HCT116 (cell line): ENCODE results near the gene ACSS3. TPM values are rescaled to one million over a fixed set of nuclear protein-coding genes. Genes with fewer than 3 reads are reported as not detected.

Experiments
- ATAC-seq: fragments of 200-7000 bp; cut with Tn5 transposase; 2 replicates; pipeline ENCODE4 v1.9.1; 2020; ENCODE audit warnings: mild to moderate bottlenecking, moderate library complexity
- BruUV-seq: library from RNA; stranded (reverse); fragments of 400-500 nt; replicated peaks from 2 replicates; lab custom pipeline; 2021; lab: Mats Ljungman, UMichigan
- CTCF ChIA-PET: fragments of 300-600 bp; sonication (Branson Sonifier 250); formaldehyde crosslinking; loops from one replicate; lab custom pipeline; 2021; ENCODE audit warnings: antibody characterized with exemption; lab: Charles Lee
- POLR2A ChIA-PET: fragments of 300-600, 350-600 bp; sonication (Branson Sonifier 250); formaldehyde crosslinking; loops from one replicate; lab custom pipeline; 2021; ENCODE audit warnings: antibody characterized with exemption; lab: Charles Lee
- RAD21 ChIA-PET, 2 experiments: fragments of 300-600 bp; sonication (Branson Sonifier 250); formaldehyde crosslinking; loops; one replicate each; lab custom pipeline; 2023; ENCODE audit warnings: low total read pairs in 2 of 2; ENCODE audit not compliant: uncharacterized antibody in 2 of 2, unreplicated experiment in 2 of 2, low non-redundant PET in 1 of 2; lab: Charles Lee
- DNase-seq: peaks from one replicate; pipeline ENCODE4 v3.0.0-alpha.2; 2010; ENCODE audit warnings: low read depth, low spot score
- H2AFZ ChIP-seq: fragments of 200-600 bp; shearing (Covaris generic), sonication (generic); 2 replicates; pipeline ENCODE4 v1.6.1; 2017; ENCODE audit warnings: low read depth, mixed run types, mixed read lengths, antibody characterized with exemption, low read length; ENCODE audit not compliant: poor library complexity, severe bottlenecking
- H3K27ac ChIP-seq: 2 replicates; pipeline ENCODE4 v1.5.1; 2012; ENCODE audit warnings: low read depth, low read length
- H3K27me3 ChIP-seq: fragments of 200-600 bp; sonication (generic); 2 replicates; pipeline ENCODE4 v1.6.1; 2016; ENCODE audit warnings: mixed run types, low read length, mixed read lengths; ENCODE audit not compliant: insufficient read depth
- H3K36me3 ChIP-seq, 2 experiments: fragments of 200-500 bp in 1 of 2; fragments of 200-600 bp in 1 of 2; sonication (Bioruptor generic) in 1 of 2; sonication (generic) in 1 of 2; 2 replicates each; pipeline versions ENCODE4 v1.5.1 to v1.6.1; 2014 to 2016; ENCODE audit warnings: low read length in 2 of 2, inconsistent platforms in 1 of 2, mixed read lengths in 1 of 2, mixed run types in 1 of 2; ENCODE audit not compliant: insufficient read depth in 2 of 2, control insufficient read depth in 1 of 2
- H3K4me1 ChIP-seq, 2 experiments: fragments of 200-600 bp in 1 of 2; sonication (generic) in 1 of 2; 2 replicates each; pipeline versions ENCODE4 v1.5.1 to v1.6.1; 2012 to 2017; ENCODE audit warnings: low read length in 2 of 2, inconsistent platforms in 1 of 2, mild to moderate bottlenecking in 1 of 2, mixed read lengths in 1 of 2, mixed run types in 1 of 2, moderate library complexity in 1 of 2; ENCODE audit not compliant: insufficient read depth in 2 of 2, control insufficient read depth in 1 of 2
- H3K4me2 ChIP-seq: fragments of 200-600 bp; sonication (generic); 2 replicates; pipeline ENCODE4 v1.6.1; 2017; ENCODE audit warnings: mixed run types, low read length, mixed read lengths
- H3K4me3 ChIP-seq, 2 experiments: fragments of 200-600 bp in 1 of 2; sonication (generic) in 1 of 2; replicated peaks in 1 of 2; 2 replicates each; pipeline ENCODE4 v1.5.1; 2011 to 2016; ENCODE audit warnings: low read length in 2 of 2, control low read depth in 1 of 2, low read depth in 1 of 2, mild to moderate bottlenecking in 1 of 2, mixed read lengths in 1 of 2, mixed run types in 1 of 2
- H3K79me2 ChIP-seq: fragments of 200-600 bp; sonication (generic); 2 replicates; pipeline ENCODE4 v1.6.1; 2017; ENCODE audit warnings: mild to moderate bottlenecking, mixed run types, low read length, moderate library complexity, mixed read lengths; ENCODE audit not compliant: insufficient read depth
- H3K9ac ChIP-seq: fragments of 200-600 bp; sonication (generic); 2 replicates; pipeline ENCODE4 v1.6.1; 2016; ENCODE audit warnings: low read length, mixed read lengths
- H3K9me2 ChIP-seq: fragments of 200-600 bp; sonication (generic), shearing (Covaris generic); 2 replicates; pipeline ENCODE4 v1.6.1; 2017; ENCODE audit warnings: mixed run types, mild to moderate bottlenecking, moderate library complexity; ENCODE audit not compliant: insufficient read depth
- H3K9me3 ChIP-seq, 2 experiments: fragments of 200-500 bp in 1 of 2; fragments of 200-600 bp in 1 of 2; sonication (Bioruptor generic) in 1 of 2; sonication (generic) in 1 of 2; 2 replicates each; pipeline ENCODE4 v1.6.1; 2014 to 2017; ENCODE audit warnings: low read length in 2 of 2, mixed read lengths in 2 of 2, inconsistent platforms in 1 of 2, low read depth in 1 of 2, mild to moderate bottlenecking in 1 of 2, mixed run types in 1 of 2, moderate library complexity in 1 of 2; ENCODE audit not compliant: control insufficient read depth in 1 of 2, insufficient read depth in 1 of 2
- H4K20me1 ChIP-seq: fragments of 200-600 bp; sonication (generic), shearing (Covaris generic); 2 replicates; pipeline ENCODE4 v1.6.1; 2017; ENCODE audit warnings: mixed run types, mild to moderate bottlenecking, moderate library complexity; ENCODE audit not compliant: insufficient read depth
- ATF3 ChIP-seq: IDR thresholded peaks from 2 replicates; pipeline ENCODE4 v1.6.1; 2012
- CBX3 ChIP-seq: IDR thresholded peaks from 2 replicates; pipeline ENCODE4 v1.6.1; 2012; ENCODE audit warnings: low read depth
- EGR1 ChIP-seq: IDR thresholded peaks from 2 replicates; pipeline ENCODE4 v1.6.1; 2012; ENCODE audit warnings: low read depth
- ELF1 ChIP-seq: IDR thresholded peaks from 2 replicates; pipeline ENCODE4 v1.6.1; 2012; ENCODE audit warnings: low read depth, borderline replicate concordance
- EZH2 ChIP-seq: fragments of 200-600 bp; sonication (generic); IDR thresholded peaks from 2 replicates; pipeline ENCODE4 v1.6.1; 2017; ENCODE audit warnings: antibody characterized with exemption, mixed run types
- EZH2phosphoT487 ChIP-seq: fragments of 200-600 bp; IDR thresholded peaks from 2 replicates; pipeline ENCODE4 v1.6.1; 2018; ENCODE audit warnings: antibody characterized with exemption, borderline replicate concordance
- FOSL1 ChIP-seq: IDR thresholded peaks from 2 replicates; pipeline ENCODE4 v1.6.1; 2012; ENCODE audit warnings: low read depth
- JUND ChIP-seq: IDR thresholded peaks from 2 replicates; pipeline ENCODE4 v1.6.1; 2012
- MAX ChIP-seq: IDR thresholded peaks from 2 replicates; pipeline ENCODE4 v1.6.1; 2012
- RAD21 ChIP-seq: IDR thresholded peaks from 2 replicates; pipeline ENCODE4 v1.6.1; 2012; ENCODE audit warnings: low read depth, mild to moderate bottlenecking
- REST ChIP-seq: IDR thresholded peaks from 2 replicates; pipeline ENCODE4 v1.6.1; 2012; ENCODE audit warnings: low read depth
- SIN3A ChIP-seq: IDR thresholded peaks from 2 replicates; pipeline ENCODE4 v1.6.1; 2012; ENCODE audit warnings: low read depth
- SP1 ChIP-seq: IDR thresholded peaks from 2 replicates; pipeline ENCODE4 v1.6.1; 2012; ENCODE audit warnings: low read depth
- TCF7L2 ChIP-seq: IDR thresholded peaks from 2 replicates; pipeline ENCODE4 v1.7.0; 2011; ENCODE audit warnings: borderline replicate concordance, inconsistent platforms; ENCODE audit not compliant: insufficient read depth, insufficient read length; ENCODE audit errors: extremely low read depth
- YY1 ChIP-seq: IDR thresholded peaks from 2 replicates; pipeline ENCODE4 v1.6.1; 2011; ENCODE audit warnings: low read length, low read depth, moderate library complexity, mild to moderate bottlenecking; ENCODE audit not compliant: insufficient replicate concordance; ENCODE audit errors: extremely low read depth
- ZBTB33 ChIP-seq: IDR thresholded peaks from 2 replicates; pipeline ENCODE4 v1.6.1; 2011; ENCODE audit warnings: mild to moderate bottlenecking, low read length, moderate library complexity; ENCODE audit not compliant: insufficient replicate concordance; ENCODE audit errors: extremely low read depth
- intact Hi-C: fragments of 100-400 bp; cut with micrococcal nuclease; formaldehyde crosslinking; loops from 2 replicates; pipeline ENCODE4 v1.10.0; 2022
- total RNA-seq: library from RNA; stranded (reverse); gene quantifications from one replicate; pipeline ENCODE4 v1.2.1, GENCODE V29; 2021; ENCODE audit not compliant: unreplicated experiment

Gene ACSS3
- total RNA-seq, 1 experiment from 2014 or later = 0.30 TPM

- intact Hi-C loops = no loop called here
- no peak overlapping the region for H3K4me2 ChIP-seq
- H3K36me3 ChIP-seq = no peaks in the 10 kb centered on the region
- no peaks in the 10 kb centered on the region for H3K9me3 ChIP-seq
- H3K9me2 ChIP-seq = no peaks in the 10 kb centered on the region
- ChIA-PET RAD21 (no interaction called here), CTCF (interaction anchor here (1.3 kb wide), 1 partner anchor 23 kb away, joined by 3 read pairs; no protein-coding TSS in a partner anchor), POLR2A (no interaction called here)
- TF ChIP-seq EGR1 (no peak), SIN3A (no peak), JUND (no peak), TCF7L2 (no peak), MAX (no peak), EZH2phosphoT487 (no peak), FOSL1 (no peak), RAD21 (no peak), ELF1 (no peak), REST (no peak), CBX3 (no peak), EZH2 (no peak), YY1 (no peak), ATF3 (no peak), ZBTB33 (no peak), SP1 (no peak)
- ATAC-seq = no peak
- no peak overlapping the region for H3K4me3 ChIP-seq
- H2AFZ ChIP-seq = no peak overlapping the region
- no peak overlapping the region for H3K27ac ChIP-seq
- no peaks in the 10 kb centered on the region for H3K27me3 ChIP-seq
- no peaks in the 10 kb centered on the region for H3K79me2 ChIP-seq
- no TSS peak for BruUV-seq
- H3K4me1 ChIP-seq = no peaks in the 10 kb centered on the region
- no peak for DNase-seq
- H4K20me1 ChIP-seq = no peaks in the 10 kb centered on the region; the same call in 1 of the 2 replicates
- H3K9ac ChIP-seq = no peak overlapping the region
Observed at GRCh38 chr12:81105687-81106086, 27.8 kb downstream of the ACSS3 start.
